Osteocyte (in vitro differentiated cells): ENCODE data around the gene PARG. TPM values are rescaled to one million over a fixed set of nuclear protein-coding genes. Genes with fewer than 3 reads are reported as not detected.

ENCODE experiments used
- DNase-seq: peaks from one replicate; pipeline ENCODE4 v3.0.0; 2021; ENCODE audit warnings: mixed read lengths; ENCODE audit not compliant: unreplicated experiment; ENCODE audit errors: extremely low spot score
- H3K27ac Mint-ChIP-seq: one replicate; pipeline ENCODE4 v1.8.0; 2021; ENCODE audit warnings: mild to moderate bottlenecking, mixed read lengths; ENCODE audit not compliant: unreplicated experiment
- H3K27me3 Mint-ChIP-seq: one replicate; pipeline ENCODE4 v1.8.0; 2021; ENCODE audit warnings: mixed read lengths; ENCODE audit not compliant: unreplicated experiment
- H3K36me3 Mint-ChIP-seq: one replicate; pipeline ENCODE4 v1.8.0; 2021; ENCODE audit warnings: mixed read lengths; ENCODE audit not compliant: unreplicated experiment
- H3K4me1 Mint-ChIP-seq: one replicate; pipeline ENCODE4 v1.8.0; 2021; ENCODE audit warnings: mixed read lengths; ENCODE audit not compliant: unreplicated experiment
- H3K4me3 Mint-ChIP-seq: one replicate; pipeline ENCODE4 v1.8.0; 2021; ENCODE audit warnings: mild to moderate bottlenecking, moderate library complexity, mixed read lengths; ENCODE audit not compliant: unreplicated experiment
- H3K9me3 Mint-ChIP-seq: one replicate; pipeline ENCODE4 v1.8.0; 2021; ENCODE audit warnings: mixed read lengths; ENCODE audit not compliant: unreplicated experiment
- total RNA-seq: library from RNA; stranded (reverse); gene quantifications from 2 replicates; pipeline ENCODE4 v1.2.1, GENCODE V29; 2021
- TF ChIP-seq, protein P1 (sequence below): fragments of 200-600 bp; sonication (generic); IDR thresholded peaks from 2 replicates; pipeline ENCODE4 v1.5.0; 2021; ENCODE audit warnings: antibody characterized with exemption, mild to moderate bottlenecking, moderate library complexity

PARG gene
- total RNA-seq, 1 donor from 2014 or later = 30.7 TPM

DNA sequence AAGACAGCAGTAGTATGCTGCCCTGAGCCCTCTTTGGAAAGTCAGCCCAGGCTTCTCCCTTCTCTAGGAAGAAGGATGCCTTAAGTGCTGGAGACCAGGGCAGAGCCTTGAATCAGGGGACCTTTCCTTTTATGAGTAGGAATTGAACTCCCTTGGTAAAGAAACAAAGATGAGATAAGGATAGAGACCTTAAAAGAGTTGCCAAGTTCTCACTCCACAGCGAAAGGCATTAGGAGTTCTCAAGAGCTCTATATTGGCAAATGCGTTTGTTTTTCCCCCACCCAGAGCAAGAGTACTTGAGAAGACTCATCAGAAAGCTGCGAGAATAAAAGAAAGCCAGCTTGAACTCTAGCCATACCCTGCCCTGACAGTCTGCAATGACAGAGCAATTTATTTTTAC, 106.9 kb downstream of the PARG start:
- no peak overlapping the region for H3K27ac Mint-ChIP-seq

DNA sequence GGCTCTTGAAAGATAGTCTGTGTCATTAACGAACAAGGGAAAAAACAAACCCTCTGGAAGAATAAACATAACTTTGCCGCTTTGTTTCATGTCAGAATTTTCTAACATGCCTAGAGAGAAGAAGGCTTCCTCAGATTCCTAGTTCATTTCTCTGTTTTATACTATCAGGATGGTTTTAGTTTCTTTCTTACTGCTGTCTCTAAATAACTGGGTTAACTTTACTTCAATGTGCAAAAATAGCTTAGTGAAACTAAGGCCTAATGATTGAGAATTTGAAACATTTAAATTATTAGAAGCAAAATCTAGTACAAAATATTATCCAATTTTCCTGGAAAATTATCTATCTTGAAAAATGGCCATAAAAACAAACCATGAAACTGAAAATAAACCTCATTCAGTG, 107.6 kb downstream of the PARG start:
- Mint-ChIP-seq H3K27me3 (no peaks in the 10 kb centered on the region), H3K4me1 (peaks cover 21% of the 10 kb centered on the region), H3K36me3 (peaks cover 23% of the 10 kb centered on the region), H3K4me3 (no peak overlapping the region), H3K27ac (no peak overlapping the region), H3K9me3 (no peaks in the 10 kb centered on the region)
- TF ChIP-seq, protein P1, sequence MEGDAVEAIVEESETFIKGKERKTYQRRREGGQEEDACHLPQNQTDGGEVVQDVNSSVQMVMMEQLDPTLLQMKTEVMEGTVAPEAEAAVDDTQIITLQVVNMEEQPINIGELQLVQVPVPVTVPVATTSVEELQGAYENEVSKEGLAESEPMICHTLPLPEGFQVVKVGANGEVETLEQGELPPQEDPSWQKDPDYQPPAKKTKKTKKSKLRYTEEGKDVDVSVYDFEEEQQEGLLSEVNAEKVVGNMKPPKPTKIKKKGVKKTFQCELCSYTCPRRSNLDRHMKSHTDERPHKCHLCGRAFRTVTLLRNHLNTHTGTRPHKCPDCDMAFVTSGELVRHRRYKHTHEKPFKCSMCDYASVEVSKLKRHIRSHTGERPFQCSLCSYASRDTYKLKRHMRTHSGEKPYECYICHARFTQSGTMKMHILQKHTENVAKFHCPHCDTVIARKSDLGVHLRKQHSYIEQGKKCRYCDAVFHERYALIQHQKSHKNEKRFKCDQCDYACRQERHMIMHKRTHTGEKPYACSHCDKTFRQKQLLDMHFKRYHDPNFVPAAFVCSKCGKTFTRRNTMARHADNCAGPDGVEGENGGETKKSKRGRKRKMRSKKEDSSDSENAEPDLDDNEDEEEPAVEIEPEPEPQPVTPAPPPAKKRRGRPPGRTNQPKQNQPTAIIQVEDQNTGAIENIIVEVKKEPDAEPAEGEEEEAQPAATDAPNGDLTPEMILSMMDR = no peak
- DNase-seq = no peak

More for the DNA sequence above, 106.9 kb downstream of the PARG start:
- Mint-ChIP-seq H3K4me3 (no peak overlapping the region), H3K4me1 (peaks cover 21% of the 10 kb centered on the region), H3K27me3 (no peaks in the 10 kb centered on the region), H3K9me3 (no peaks in the 10 kb centered on the region), H3K36me3 (peaks cover 28% of the 10 kb centered on the region)
- DNase-seq = no peak
- TF ChIP-seq, protein P1 = no peak

DNA sequence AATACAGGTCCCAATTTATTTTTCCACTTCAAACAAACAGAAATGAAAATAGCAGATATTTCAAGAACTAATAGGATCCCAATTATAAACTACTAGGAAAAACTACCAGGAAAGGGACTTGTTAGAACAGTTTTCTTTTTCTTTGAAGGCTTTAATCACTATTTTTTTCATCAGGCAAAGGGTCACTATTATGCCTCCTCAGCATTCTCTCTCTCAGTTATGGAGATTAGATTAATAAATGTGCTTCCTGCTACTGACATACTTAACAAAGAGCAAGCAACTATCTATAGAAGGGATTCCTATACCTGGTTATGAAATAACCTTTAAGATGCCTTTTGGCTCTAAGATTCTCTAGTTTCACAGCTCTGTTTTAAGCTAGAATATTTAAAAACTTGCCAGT, 108.7 kb downstream of the PARG start:
- Mint-ChIP-seq H3K36me3 (peaks cover 19% of the 10 kb centered on the region), H3K4me1 (peaks cover 19% of the 10 kb centered on the region), H3K27ac (no peak overlapping the region), H3K27me3 (no peaks in the 10 kb centered on the region), H3K9me3 (no peaks in the 10 kb centered on the region), H3K4me3 (no peak overlapping the region)
- TF ChIP-seq, protein P1 = no peak
- DNase-seq = no peak

DNA sequence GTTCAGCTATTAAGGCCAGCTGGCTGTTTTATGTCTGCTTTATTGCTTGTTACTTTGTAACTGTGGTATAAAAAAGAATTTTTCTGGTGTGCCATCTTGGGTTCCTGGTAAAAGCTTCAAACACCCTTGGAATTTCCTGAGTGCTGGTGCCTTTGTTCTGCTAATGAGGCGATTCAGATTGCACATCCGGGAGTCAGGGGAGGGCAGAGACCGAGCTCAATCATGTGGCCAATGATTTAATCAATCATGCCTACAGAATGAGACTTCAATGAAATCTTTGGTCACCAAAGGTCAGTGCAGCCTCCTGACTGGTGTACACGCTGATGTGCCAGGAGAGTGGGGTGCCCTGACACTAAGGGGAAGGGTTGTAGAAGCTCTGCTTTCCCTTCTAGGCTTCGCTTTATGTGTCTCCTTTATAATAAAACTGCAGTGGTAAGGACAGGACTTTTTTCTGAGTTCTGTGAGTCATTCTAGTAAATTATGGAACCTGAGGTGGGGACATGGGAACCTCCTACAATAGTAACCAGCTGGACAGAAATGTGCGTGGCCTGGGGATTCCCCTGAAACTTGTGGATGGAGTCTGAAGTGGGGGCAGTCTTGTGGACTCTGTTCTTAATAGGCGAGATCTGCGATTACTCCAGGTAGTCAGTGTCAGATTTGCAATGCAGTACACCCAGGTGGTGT, 110.3 kb downstream of the PARG start:
- peak overlapping the region; percentile 45 for H3K27ac Mint-ChIP-seq
- H3K27me3 Mint-ChIP-seq = no peaks in the 10 kb centered on the region
- no peaks in the 10 kb centered on the region for H3K9me3 Mint-ChIP-seq
- peaks cover 6% of the 10 kb centered on the region for H3K4me1 Mint-ChIP-seq
- TF ChIP-seq, protein P1 = no peak
- no peak for DNase-seq
- no peak overlapping the region for H3K4me3 Mint-ChIP-seq
- peaks cover 29% of the 10 kb centered on the region for H3K36me3 Mint-ChIP-seq

DNA sequence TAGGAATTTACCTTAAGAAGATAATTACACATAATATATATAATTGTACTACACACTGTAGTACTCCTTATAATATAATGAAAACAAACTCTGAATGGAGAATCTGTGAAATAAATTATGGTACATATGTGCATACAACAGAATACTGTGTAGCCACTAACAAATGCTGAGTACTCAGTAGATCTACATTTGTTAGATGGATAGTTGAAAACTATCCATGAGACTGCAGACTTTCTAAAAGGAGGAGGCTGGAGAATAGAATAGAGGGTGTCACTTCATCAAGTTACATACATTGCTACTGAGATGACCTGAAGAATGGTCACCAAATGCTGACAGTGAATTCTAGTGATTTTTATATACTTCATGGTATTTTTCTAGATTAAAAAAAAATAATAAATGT, 111.0 kb downstream of the PARG start:
- Mint-ChIP-seq H3K9me3 (no peaks in the 10 kb centered on the region), H3K27ac (no peak overlapping the region), H3K36me3 (peaks cover 35% of the 10 kb centered on the region), H3K4me1 (peaks cover 6% of the 10 kb centered on the region), H3K27me3 (no peaks in the 10 kb centered on the region), H3K4me3 (no peak overlapping the region)
- DNase-seq = no peak
- TF ChIP-seq, protein P1 = no peak
